Right lobe of liver (tissue), 6 donors: ENCODE results near the gene GRM8. TPM values are rescaled to one million over a fixed set of nuclear protein-coding genes. Genes with fewer than 3 reads are reported as not detected.
A peak's percentile ranks its signal among the peaks of the same experiment; 100 is the strongest.

Experiments
- ATAC-seq, 4 donors: fragments of 200-7000 bp; cut with Tn5 transposase; one replicate each; pipeline ENCODE4 v1.9.1; 2020; ENCODE audit warnings: mild to moderate bottlenecking in 4 of 4, moderate library complexity in 4 of 4
- DNase-seq, 3 donors: peaks; one replicate each; pipeline ENCODE4 v3.0.0-alpha.2; 2020
- H3K27ac ChIP-seq, 3 donors: fragments of 200-600 bp; one replicate each; pipeline ENCODE4 v1.8.0; 2022
- H3K27me3 ChIP-seq, 2 donors: fragments of 200-600 bp; one replicate each; pipeline ENCODE4 v1.8.0; 2022
- H3K36me3 ChIP-seq, 4 donors: fragments of 200-600 bp; sonication (generic) in 1 of 4; one replicate each; pipeline versions ENCODE4 v1.5.1 to v1.8.0; 2017 to 2022; ENCODE audit warnings: control low read depth in 1 of 4
- H3K4me1 ChIP-seq, 4 donors: fragments of 200-600 bp; sonication (generic) in 1 of 4; one replicate each; pipeline versions ENCODE4 v1.5.1 to v1.8.0; 2017 to 2022; ENCODE audit warnings: control low read depth in 1 of 4
- H3K4me3 ChIP-seq, 3 donors: fragments of 200-600 bp; one replicate each; pipeline ENCODE4 v1.8.0; 2022
- H3K9me3 ChIP-seq, 4 donors: fragments of 200-600 bp; sonication (generic) in 1 of 4; one replicate each; pipeline versions ENCODE4 v1.5.1 to v1.8.0; 2017 to 2022; ENCODE audit warnings: control low read depth in 1 of 4
- POLR2A ChIP-seq: fragments of 450-650 bp; IDR thresholded peaks from one replicate; pipeline ENCODE4 v1.6.1; 2017; ENCODE audit warnings: antibody characterized with exemption, mild to moderate bottlenecking
- WGBS: methylation state at CpG from one replicate; pipeline ENCODE4 v1.1.6; 2018; ENCODE audit warnings: low coverage, low lambda C conversion rate; ENCODE audit not compliant: insufficient coverage; ENCODE audit errors: missing lambda C conversion rate; 5-methylcytosine and 5-hydroxymethylcytosine counted together
- intact Hi-C, 2 donors: fragments of 100-400 bp; cut with DNase I; formaldehyde crosslinking; loops; one replicate each; pipeline versions ENCODE4 v1.11.2 to v1.14.1; 2022
- total RNA-seq, 6 experiments: library from RNA; depleted of rRNA in 2 of 6; stranded (reverse); fragments of >200 nt in 2 of 6; fragmentation: NEBNext Ultra II Directional in 3 of 6; extraction: Animal tissue kit (Norgen Biotek cat#: 25700) in 3 of 6; gene quantifications; one replicate each; pipeline versions ENCODE4 v1.1.0 to v1.2.4, GENCODE V29; 2016 to 2023
- TF ChIP-seq, protein P1 (sequence below), 4 donors: fragments of 200-600 bp in 3 of 4; fragments of 450-650 bp in 1 of 4; IDR thresholded peaks; one replicate each; pipeline versions ENCODE4 v1.5.1 to v1.8.0; 2016 to 2022; ENCODE audit warnings: antibody characterized with exemption in 4 of 4, mild to moderate bottlenecking in 2 of 4
- donor health status: DM: no; HTN: yes; CAD: no.
- donor health status: DM: no; HTN: no; CAD: no.
- donor health status: DM: no; HTN: no; CAD: no.
- donor health status: DM: no; HTN: yes; CAD: no.
- donor health status: DM: no; HTN: yes; CAD: no.

GRM8 gene
- total RNA-seq, 6 experiments from 2014 or later: 0.12 to 8.4 (median 2.7) TPM

GRCh38 chr7:126805351-126805750, 447.4 kb downstream of the GRM8 start:
- TF ChIP-seq, protein P1, sequence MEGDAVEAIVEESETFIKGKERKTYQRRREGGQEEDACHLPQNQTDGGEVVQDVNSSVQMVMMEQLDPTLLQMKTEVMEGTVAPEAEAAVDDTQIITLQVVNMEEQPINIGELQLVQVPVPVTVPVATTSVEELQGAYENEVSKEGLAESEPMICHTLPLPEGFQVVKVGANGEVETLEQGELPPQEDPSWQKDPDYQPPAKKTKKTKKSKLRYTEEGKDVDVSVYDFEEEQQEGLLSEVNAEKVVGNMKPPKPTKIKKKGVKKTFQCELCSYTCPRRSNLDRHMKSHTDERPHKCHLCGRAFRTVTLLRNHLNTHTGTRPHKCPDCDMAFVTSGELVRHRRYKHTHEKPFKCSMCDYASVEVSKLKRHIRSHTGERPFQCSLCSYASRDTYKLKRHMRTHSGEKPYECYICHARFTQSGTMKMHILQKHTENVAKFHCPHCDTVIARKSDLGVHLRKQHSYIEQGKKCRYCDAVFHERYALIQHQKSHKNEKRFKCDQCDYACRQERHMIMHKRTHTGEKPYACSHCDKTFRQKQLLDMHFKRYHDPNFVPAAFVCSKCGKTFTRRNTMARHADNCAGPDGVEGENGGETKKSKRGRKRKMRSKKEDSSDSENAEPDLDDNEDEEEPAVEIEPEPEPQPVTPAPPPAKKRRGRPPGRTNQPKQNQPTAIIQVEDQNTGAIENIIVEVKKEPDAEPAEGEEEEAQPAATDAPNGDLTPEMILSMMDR (IDR thresholded peaks at IDR 0.05): no peak
- TF ChIP-seq POLR2A: no peak
- H3K36me3 ChIP-seq: no peaks in the 10 kb centered on the region
- no peak overlapping the region for H3K4me3 ChIP-seq
- WGBS: 67% methylated on average over 1 of the region's 1 CpG
- ATAC-seq: no peak
- intact Hi-C loops: loop anchor here in 1 of 2 donors (10.0 kb wide), 1 partner anchor 449 kb away; the partner anchor contains the start of gene GRM8
- H3K27me3 ChIP-seq: no peaks in the 10 kb centered on the region
- no peaks in the 10 kb centered on the region for H3K4me1 ChIP-seq
- no peak for DNase-seq
- no peak overlapping the region for H3K27ac ChIP-seq
- no peaks in the 10 kb centered on the region for H3K9me3 ChIP-seq

DNA sequence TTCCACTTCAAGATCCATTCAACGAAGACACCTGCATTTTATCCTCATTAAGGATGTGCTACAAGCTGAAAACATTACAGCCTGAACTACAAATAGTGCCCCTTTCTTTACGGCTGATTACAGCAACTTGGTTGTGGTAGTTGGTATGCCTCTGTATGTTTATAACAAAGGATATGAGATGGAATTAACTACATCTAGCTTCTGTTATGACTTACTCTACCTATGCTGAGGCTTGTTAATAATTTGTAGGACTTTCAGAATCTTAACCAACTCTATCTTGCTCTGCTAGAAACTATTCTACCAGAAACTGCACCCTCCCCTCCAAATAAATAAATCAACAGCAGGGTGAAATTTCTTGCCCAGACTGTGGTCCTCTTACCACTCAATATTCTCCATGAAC, 448.1 kb downstream of the GRM8 start:
- Histone ChIP-seq H3K4me1 (no peaks in the 10 kb centered on the region), H3K9me3 (no peaks in the 10 kb centered on the region), H3K4me3 (no peak overlapping the region), H3K36me3 (no peaks in the 10 kb centered on the region), H3K27ac (no peak overlapping the region), H3K27me3 (no peaks in the 10 kb centered on the region)
- intact Hi-C loops: loop anchor here in 1 of 2 donors (10.0 kb wide), 1 partner anchor 450 kb away; the partner anchor contains the start of gene GRM8
- no peak for ATAC-seq
- TF ChIP-seq, protein P1 (IDR thresholded peaks at IDR 0.05): no peak
- TF ChIP-seq POLR2A: no peak
- DNase-seq: no peak
- WGBS: 44% methylated on average over 2 of the region's 2 CpGs

DNA sequence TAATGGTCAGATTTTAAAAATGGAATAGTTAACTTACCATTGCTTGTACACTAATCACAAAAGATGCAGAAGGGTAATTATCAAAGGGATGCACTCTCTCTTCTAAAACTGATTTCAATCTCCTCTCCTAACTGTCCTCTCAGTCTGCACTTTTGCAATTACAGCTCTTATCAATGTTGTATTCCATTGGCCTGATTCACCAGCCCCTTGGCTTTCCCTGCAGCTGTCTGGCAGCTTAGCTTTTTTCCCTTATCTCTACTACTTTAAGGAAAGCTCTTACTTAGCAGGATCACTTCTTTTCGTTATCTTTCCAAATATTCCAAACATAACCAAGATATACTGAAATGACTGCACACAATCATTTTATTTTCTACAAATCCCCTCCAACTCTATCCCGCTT, 448.8 kb downstream of the GRM8 start:
- WGBS: 18% methylated on average over 2 of the region's 2 CpGs
- Histone ChIP-seq H3K27me3 (no peaks in the 10 kb centered on the region), H3K27ac (no peak overlapping the region), H3K4me1 (no peaks in the 10 kb centered on the region), H3K9me3 (no peaks in the 10 kb centered on the region), H3K4me3 (no peak overlapping the region), H3K36me3 (no peaks in the 10 kb centered on the region)
- no peak for TF ChIP-seq POLR2A
- TF ChIP-seq, protein P1 (IDR thresholded peaks at IDR 0.05): no peak
- no peak for DNase-seq
- peak in 1 of 4 donors; percentile 21 for ATAC-seq
- intact Hi-C loops: loop anchor here in 1 of 2 donors (10.0 kb wide), 1 partner anchor 451 kb away; the partner anchor contains the start of gene GRM8

- Histone ChIP-seq H3K4me3 (no peak overlapping the region), H3K27ac (no peak overlapping the region), H3K9me3 (no peaks in the 10 kb centered on the region), H3K4me1 (no peaks in the 10 kb centered on the region), H3K27me3 (no peaks in the 10 kb centered on the region), H3K36me3 (no peaks in the 10 kb centered on the region)
- WGBS: 6% methylated on average over 3 of the region's 3 CpGs
- DNase-seq (peak in 1 of 3 donors; percentile 53), ATAC-seq (peak; percentile 93 to 99 (median 96))
- intact Hi-C loops: loop anchor here in 1 of 2 donors (10.0 kb wide), 1 partner anchor 452 kb away; the partner anchor contains the start of gene GRM8
- TF ChIP-seq POLR2A: no peak
- TF ChIP-seq, protein P1 (IDR thresholded peaks at IDR 0.05): peak; percentile 72 to 83 (median 76)
These were observed 449.6 kb downstream of the GRM8 start for GRCh38 chr7:126803060-126803665.
